Naive B cell (primary cell): ENCODE results near the gene FAM83B. TPM values are rescaled to one million over a fixed set of nuclear protein-coding genes. Genes with fewer than 3 reads are reported as not detected.

Source experiments
- ATAC-seq, 2 donors: fragments of 150-1000 bp; cut with Tn5 transposase; 2 replicates each; pipeline ENCODE4 v1.10.0; 2021; ENCODE audit warnings: low read depth in 2 of 2, mild to moderate bottlenecking in 2 of 2, moderate library complexity in 2 of 2
- DNase-seq: peaks from one replicate; pipeline ENCODE4 v3.0.0; 2022
- H3K27ac Mint-ChIP-seq, 6 donors: one replicate each; pipeline ENCODE4 v1.8.0; 2020 to 2022; ENCODE audit warnings: mild to moderate bottlenecking in 6 of 6, mixed read lengths in 6 of 6, moderate library complexity in 5 of 6, inconsistent platforms in 2 of 6
- H3K27me3 Mint-ChIP-seq, 3 donors: one replicate each; pipeline ENCODE4 v1.8.0; 2021 to 2022; ENCODE audit warnings: mixed read lengths in 3 of 3, mild to moderate bottlenecking in 1 of 3
- H3K36me3 Mint-ChIP-seq, 2 donors: one replicate each; pipeline ENCODE4 v1.8.0; 2020 to 2022; ENCODE audit warnings: mixed read lengths in 2 of 2, inconsistent platforms in 1 of 2, mild to moderate bottlenecking in 1 of 2
- H3K4me1 Mint-ChIP-seq, 3 donors: one replicate each; pipeline ENCODE4 v1.8.0; 2020 to 2022; ENCODE audit warnings: mixed read lengths in 3 of 3, inconsistent platforms in 1 of 3, mild to moderate bottlenecking in 1 of 3, moderate library complexity in 1 of 3
- H3K4me3 Mint-ChIP-seq, 8 donors: one replicate each; pipeline ENCODE4 v1.8.0; 2020 to 2022; ENCODE audit warnings: mild to moderate bottlenecking in 8 of 8, mixed read lengths in 8 of 8, moderate library complexity in 8 of 8, inconsistent platforms in 2 of 8
- H3K9me3 Mint-ChIP-seq, 7 donors: one replicate each; pipeline ENCODE4 v1.8.0; 2020 to 2022; ENCODE audit warnings: mixed read lengths in 7 of 7, mild to moderate bottlenecking in 5 of 7, inconsistent platforms in 2 of 7, moderate library complexity in 1 of 7
- polyA plus RNA-seq, 6 donors: library from polyadenylated mRNA; unstranded; fragments of 300-500 nt; fragmentation: Illumina TruSeq; gene quantifications; one replicate each; pipeline ENCODE4 v1.2.3, GENCODE V29; 2021; ENCODE audit warnings: low read depth in 6 of 6

The FAM83B gene
- polyA plus RNA-seq, 6 donors from 2014 or later: not detected

DNA sequence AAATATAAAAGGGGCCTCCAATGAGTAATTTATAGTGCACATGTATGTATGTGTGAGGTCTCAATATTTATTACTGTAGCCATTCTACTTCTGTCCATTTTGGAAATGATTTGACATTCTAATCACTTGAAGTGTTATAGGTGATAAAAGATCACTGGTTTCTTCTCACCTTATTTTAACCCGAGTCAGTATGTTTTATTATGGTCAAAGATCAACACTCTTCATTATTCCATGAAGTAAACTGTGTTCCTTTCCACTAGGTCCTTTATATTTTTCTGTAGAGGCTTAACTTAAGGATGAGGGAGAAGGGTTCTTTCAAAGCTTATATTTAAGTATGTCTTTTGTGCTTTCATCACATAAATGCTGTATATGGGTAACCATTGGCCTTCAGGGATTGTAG is 47.2 kb downstream of the FAM83B start:
- Mint-ChIP-seq H3K9me3 (peaks cover 0 to 2% (median 0%) of the 10 kb centered on the region in 7 donors), H3K27ac (no peak overlapping the region), H3K36me3 (no peaks in the 10 kb centered on the region), H3K4me3 (no peak overlapping the region), H3K27me3 (no peaks in the 10 kb centered on the region), H3K4me1 (no peaks in the 10 kb centered on the region)
- ATAC-seq: no peak
- DNase-seq: no peak

DNA sequence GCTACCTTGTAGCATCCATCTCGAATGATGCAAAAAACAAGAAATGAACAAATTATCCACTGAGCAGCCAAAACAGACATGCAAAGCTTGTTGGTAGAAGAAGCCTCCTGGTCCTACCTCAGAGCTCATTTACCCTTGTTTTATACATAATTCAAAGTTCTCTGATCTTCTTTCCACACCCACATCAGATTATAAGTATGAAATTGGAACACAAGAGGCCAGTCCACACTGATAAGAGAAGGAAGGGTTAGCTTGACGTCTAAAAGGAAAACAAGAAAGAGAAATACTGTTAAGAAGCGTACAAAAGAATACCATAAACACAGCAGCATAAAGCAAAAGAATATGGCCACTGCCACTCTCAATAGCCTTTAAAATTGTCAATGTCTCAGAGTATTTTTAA is 49.7 kb downstream of the FAM83B start:
- H3K4me3 Mint-ChIP-seq: no peak overlapping the region
- ATAC-seq: no peak
- H3K36me3 Mint-ChIP-seq: no peaks in the 10 kb centered on the region

DNA sequence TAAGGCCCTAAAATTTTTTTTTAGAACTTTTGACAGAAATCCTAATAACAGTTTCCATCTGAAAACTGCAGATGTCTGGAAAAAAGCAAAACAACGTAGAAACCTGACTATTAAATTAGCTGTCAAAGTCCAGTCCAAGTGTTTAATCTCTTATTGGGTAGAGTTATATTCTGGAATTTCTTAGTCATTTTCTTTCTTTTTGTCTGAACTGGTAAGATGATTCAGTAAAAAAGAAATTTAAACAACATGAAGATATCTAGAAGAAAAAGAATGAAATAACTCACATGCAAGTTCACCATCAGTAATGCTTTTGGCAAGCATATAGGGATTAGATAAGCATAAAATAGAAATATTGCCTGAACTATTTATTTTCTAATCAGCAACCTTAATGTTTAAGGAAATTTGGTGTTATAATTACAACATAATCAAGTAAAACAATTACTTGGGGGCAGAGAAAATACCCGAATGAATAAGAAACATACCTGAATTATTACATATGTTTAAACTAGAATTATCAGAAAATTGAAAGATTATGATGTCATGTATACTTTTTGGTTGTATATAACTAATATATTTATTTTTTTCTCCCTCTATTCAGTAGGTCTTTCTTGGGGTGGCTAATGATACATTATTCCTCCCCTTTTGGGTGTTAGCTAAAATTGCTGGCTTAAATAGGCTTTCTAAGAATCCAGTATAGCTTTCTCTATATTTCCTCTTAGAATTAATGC is 51.1 kb downstream of the FAM83B start:
- H3K27ac Mint-ChIP-seq: no peak overlapping the region
- H3K36me3 Mint-ChIP-seq: no peaks in the 10 kb centered on the region
- H3K4me3 Mint-ChIP-seq: no peak overlapping the region
- no peaks in the 10 kb centered on the region for H3K9me3 Mint-ChIP-seq
- DNase-seq (no peak), ATAC-seq (no peak)
- H3K4me1 Mint-ChIP-seq: no peaks in the 10 kb centered on the region
- H3K27me3 Mint-ChIP-seq: no peaks in the 10 kb centered on the region

More for the DNA sequence above, 49.7 kb downstream of the FAM83B start:
- no peak for DNase-seq
- H3K9me3 Mint-ChIP-seq: no peaks in the 10 kb centered on the region
- no peaks in the 10 kb centered on the region for H3K27me3 Mint-ChIP-seq
- no peaks in the 10 kb centered on the region for H3K4me1 Mint-ChIP-seq
- H3K27ac Mint-ChIP-seq: no peak overlapping the region

DNA sequence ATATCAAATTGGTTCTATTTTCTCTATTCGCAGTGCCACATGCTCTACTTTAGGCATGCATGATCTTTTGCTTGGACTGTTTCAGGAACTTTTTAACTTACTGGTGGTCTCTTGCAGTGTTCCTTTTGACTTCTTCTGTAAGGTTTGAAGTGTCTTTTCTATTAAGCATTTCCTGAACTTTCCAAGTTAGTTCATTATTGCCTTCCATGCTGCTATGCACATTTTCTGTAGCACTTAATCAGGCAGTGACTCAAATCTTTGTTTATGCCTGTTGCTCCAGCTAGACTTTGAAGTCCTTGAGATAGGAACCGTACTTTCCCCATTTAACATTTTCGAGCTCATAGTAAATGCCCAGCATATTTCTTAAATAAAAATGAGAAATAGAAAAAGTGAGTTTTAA is 52.2 kb downstream of the FAM83B start:
- no peaks in the 10 kb centered on the region for H3K9me3 Mint-ChIP-seq
- H3K4me3 Mint-ChIP-seq: no peak overlapping the region
- ATAC-seq: no peak
- no peaks in the 10 kb centered on the region for H3K4me1 Mint-ChIP-seq
- no peak overlapping the region for H3K27ac Mint-ChIP-seq
- H3K27me3 Mint-ChIP-seq: no peaks in the 10 kb centered on the region
- H3K36me3 Mint-ChIP-seq: no peaks in the 10 kb centered on the region
- DNase-seq: no peak

DNA sequence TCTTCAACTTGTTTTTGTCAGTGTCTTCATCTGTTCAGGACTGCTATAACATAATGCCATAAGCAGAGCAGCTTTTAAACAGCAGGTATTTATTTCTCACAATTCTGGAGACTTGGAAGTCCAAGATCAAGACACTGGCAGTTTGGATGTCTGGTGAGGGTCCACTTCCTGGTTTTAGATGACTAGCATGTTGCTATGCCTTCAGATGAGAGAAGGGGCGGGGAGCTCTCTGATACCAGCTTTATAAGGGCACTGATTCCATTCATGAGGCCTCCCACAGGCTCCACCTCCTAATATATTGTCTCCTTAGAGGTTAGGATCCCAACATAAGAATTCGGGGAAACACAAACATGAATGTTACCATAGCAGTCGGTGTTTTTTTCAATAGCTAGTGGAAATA is 52.9 kb downstream of the FAM83B start:
- ATAC-seq (no peak), DNase-seq (no peak)
- Mint-ChIP-seq H3K4me1 (no peaks in the 10 kb centered on the region), H3K27ac (no peak overlapping the region), H3K36me3 (no peaks in the 10 kb centered on the region), H3K9me3 (peaks cover 0 to under 1% (median 0%) of the 10 kb centered on the region in 7 donors), H3K4me3 (no peak overlapping the region), H3K27me3 (no peaks in the 10 kb centered on the region)

DNA sequence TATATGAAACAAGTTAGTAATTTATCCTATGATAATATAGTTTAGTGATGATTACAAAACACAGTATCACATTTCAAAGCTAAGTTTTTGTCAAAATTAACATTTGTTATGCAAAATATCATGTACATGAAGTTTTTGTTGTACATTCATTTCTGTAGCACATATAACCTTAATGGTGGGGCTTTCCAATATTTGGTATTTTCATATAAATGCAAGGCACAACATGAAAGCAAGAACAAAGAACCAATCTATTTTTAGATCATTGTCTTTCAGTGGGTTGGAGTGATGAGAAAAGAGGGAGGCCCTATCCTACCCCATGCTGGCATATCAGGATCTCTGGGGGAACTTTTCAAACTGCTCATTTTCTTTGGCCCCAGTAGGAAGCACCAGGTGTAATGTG is 53.4 kb downstream of the FAM83B start:
- Mint-ChIP-seq H3K27me3 (no peaks in the 10 kb centered on the region), H3K4me3 (no peak overlapping the region), H3K9me3 (peaks cover 0 to 5% (median 0%) of the 10 kb centered on the region in 7 donors), H3K27ac (peak overlapping the region in 1 of 6 donors; percentile 30), H3K4me1 (no peaks in the 10 kb centered on the region), H3K36me3 (no peaks in the 10 kb centered on the region)
- DNase-seq (no peak), ATAC-seq (no peak)

DNA sequence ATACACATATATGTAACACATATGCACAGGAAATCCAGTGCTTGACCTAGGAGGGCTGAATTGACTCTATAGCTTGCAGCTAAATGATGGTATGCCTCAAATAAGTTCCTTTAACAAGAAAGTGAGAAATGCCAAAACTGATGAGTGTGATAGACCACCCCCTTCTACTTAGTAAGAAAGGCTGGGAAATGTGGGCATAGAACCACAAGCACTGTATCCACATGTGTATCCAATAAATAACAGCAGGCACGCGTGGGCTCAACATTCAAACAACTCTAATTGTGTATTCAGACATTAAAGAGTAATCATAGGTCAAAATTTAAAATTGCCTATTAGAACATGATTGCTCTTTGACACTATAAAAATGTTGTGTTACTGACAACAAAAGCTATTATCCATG is 54.1 kb downstream of the FAM83B start:
- H3K4me1 Mint-ChIP-seq: no peaks in the 10 kb centered on the region
- no peak overlapping the region for H3K4me3 Mint-ChIP-seq
- no peak overlapping the region for H3K27ac Mint-ChIP-seq
- H3K9me3 Mint-ChIP-seq: peaks cover 0 to 5% (median 0%) of the 10 kb centered on the region in 7 donors
- no peaks in the 10 kb centered on the region for H3K36me3 Mint-ChIP-seq
- DNase-seq (no peak), ATAC-seq (no peak)
- no peaks in the 10 kb centered on the region for H3K27me3 Mint-ChIP-seq

DNA sequence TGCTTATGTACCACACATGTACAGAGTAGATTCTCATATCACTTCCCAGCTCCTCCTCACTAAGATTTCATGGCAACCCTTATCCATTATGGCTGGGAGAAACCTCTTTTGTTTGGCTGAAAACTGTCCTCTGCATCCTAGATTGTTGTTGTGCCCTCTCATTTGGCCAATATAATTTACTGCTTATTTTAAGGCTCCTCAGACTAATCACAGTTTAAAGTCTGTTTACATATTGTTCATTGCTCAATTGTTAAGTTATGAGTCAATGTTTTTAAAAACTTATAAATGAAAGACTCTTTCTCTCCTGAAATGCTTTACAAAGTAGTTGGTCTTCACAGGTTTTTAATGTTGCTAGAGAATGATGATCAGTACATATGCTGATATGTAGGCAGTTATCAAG is 57.3 kb downstream of the FAM83B start:
- no peak for ATAC-seq
- Mint-ChIP-seq H3K27ac (no peak overlapping the region), H3K4me1 (no peaks in the 10 kb centered on the region)

DNA sequence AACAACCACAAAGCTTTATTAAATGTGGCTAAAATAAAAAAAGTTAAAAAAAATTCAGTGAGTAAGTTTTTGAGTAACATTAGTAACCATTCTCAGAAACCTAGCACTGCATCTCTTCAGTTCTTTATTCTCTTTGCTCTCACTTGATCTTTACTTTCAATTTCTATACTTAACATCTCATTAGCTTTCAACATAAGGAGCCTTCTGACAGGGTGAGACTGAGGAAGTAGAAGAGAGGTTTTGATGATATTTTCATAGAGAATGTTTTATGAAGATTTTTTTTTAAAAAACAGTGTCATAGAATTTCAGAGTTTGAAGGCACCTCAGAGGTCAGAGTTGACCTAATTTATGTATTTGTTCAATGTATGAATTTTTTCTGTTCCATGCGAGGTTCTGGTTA is 60.8 kb downstream of the FAM83B start:
- no peak for ATAC-seq
- DNase-seq: no peak
- Mint-ChIP-seq H3K4me3 (no peak overlapping the region), H3K27ac (no peak overlapping the region), H3K4me1 (no peaks in the 10 kb centered on the region), H3K27me3 (no peaks in the 10 kb centered on the region), H3K9me3 (peaks cover 0 to 10% (median 0%) of the 10 kb centered on the region in 7 donors), H3K36me3 (no peaks in the 10 kb centered on the region)

More for the DNA sequence above, 57.3 kb downstream of the FAM83B start:
- DNase-seq: no peak
- no peak overlapping the region for H3K4me3 Mint-ChIP-seq
- H3K9me3 Mint-ChIP-seq: peaks cover 0 to 5% (median 0%) of the 10 kb centered on the region in 7 donors
- H3K27me3 Mint-ChIP-seq: no peaks in the 10 kb centered on the region
- H3K36me3 Mint-ChIP-seq: no peaks in the 10 kb centered on the region

DNA sequence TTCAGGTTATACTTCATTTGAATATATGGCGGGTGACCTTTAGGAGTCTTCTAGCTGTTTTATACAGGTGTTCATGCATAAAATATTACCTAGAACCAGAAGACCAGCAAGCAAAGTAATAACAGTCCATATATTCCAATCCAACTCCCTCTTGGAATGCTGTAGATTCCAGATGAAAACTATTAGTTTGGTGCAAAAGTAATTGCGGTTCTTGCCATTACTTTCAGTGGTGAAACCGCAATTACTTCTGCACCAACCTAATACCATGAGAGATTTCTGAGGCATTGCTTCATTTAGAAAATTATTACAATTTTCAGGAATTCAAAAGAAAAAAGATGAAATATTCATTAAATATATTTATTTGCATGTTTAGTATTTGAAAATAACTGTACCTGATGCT is 62.6 kb downstream of the FAM83B start:
- no peaks in the 10 kb centered on the region for H3K4me1 Mint-ChIP-seq
- H3K27ac Mint-ChIP-seq: no peak overlapping the region
- no peak for ATAC-seq
- H3K36me3 Mint-ChIP-seq: no peaks in the 10 kb centered on the region
- no peak overlapping the region for H3K4me3 Mint-ChIP-seq
- no peak for DNase-seq
- no peaks in the 10 kb centered on the region for H3K27me3 Mint-ChIP-seq
- peaks cover 0 to 10% (median 0%) of the 10 kb centered on the region in 7 donors for H3K9me3 Mint-ChIP-seq

DNA sequence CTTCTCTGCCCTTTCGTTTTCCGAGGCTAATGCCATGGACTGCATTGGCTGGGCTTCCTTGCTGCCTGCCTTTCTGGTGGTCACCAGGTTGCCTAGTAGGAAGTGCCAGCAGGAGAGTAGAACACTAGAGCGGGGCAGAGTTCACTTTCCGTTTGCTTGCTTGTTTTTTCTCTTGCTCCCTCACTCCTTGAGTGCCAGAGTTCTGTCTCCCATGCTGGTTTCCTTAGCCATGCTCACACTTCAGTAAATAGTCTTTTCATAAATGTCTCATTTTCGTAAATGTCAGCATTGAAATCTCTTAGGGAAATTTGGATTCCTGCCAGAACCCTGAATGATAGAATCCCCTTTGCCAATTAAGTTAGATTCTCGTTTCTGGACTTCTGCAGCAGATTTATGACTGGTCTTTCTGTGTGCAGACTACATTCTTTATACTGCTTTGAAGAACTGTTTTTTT is 63.9 kb downstream of the FAM83B start:
- H3K27ac Mint-ChIP-seq: no peak overlapping the region
- ATAC-seq: no peak
- H3K36me3 Mint-ChIP-seq: no peaks in the 10 kb centered on the region

DNA sequence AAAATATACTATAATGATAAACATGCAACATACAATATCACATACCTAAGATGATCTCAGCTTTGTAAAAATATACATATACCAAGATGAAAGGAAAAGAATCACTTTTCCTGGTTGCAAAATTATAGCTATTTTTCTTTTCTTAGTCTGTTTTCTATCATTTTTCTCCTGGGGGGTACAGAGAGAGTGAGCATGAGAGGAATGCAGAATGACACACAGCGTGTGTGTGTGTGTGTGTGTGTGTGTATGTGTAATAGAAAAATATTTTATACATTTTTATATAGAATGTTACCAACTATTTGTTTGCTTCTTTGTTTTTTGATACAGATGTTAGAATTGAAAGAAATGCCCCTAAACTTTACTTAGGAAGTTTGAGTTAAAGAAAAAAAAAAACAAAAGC is 64.3 kb downstream of the FAM83B start:
- H3K27ac Mint-ChIP-seq: no peak overlapping the region
- no peaks in the 10 kb centered on the region for H3K27me3 Mint-ChIP-seq
- DNase-seq (no peak), ATAC-seq (no peak)
- H3K36me3 Mint-ChIP-seq: no peaks in the 10 kb centered on the region
- H3K4me1 Mint-ChIP-seq: no peaks in the 10 kb centered on the region
- H3K9me3 Mint-ChIP-seq: peaks cover 0 to 6% (median 0%) of the 10 kb centered on the region in 7 donors
- H3K4me3 Mint-ChIP-seq: no peak overlapping the region

More for the DNA sequence above, 63.9 kb downstream of the FAM83B start:
- H3K9me3 Mint-ChIP-seq: peaks cover 0 to 5% (median 0%) of the 10 kb centered on the region in 7 donors
- no peaks in the 10 kb centered on the region for H3K27me3 Mint-ChIP-seq
- H3K4me3 Mint-ChIP-seq: no peak overlapping the region
- no peak for DNase-seq
- no peaks in the 10 kb centered on the region for H3K4me1 Mint-ChIP-seq

DNA sequence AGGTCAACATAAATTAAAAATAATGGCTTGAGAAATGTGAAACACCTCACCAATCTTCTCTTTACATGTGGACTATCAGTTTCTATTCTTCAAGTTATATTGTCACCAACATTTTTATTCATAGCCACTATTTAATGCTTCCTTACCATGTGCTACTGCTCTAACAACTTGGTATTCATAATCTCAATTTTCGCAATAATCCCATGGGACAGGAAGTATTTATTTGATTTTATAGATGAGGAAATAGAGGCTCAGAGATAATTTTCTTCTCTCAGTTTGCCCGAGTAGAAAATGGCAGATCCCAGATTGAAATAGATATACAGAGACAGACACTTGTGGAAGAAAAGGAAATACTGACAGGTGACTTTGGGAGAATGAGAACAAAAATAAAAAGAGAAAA is 66.6 kb downstream of the FAM83B start:
- Mint-ChIP-seq H3K4me3 (no peak overlapping the region), H3K36me3 (no peaks in the 10 kb centered on the region), H3K27ac (no peak overlapping the region), H3K4me1 (no peaks in the 10 kb centered on the region), H3K9me3 (peaks cover 0 to 9% (median 0%) of the 10 kb centered on the region in 7 donors), H3K27me3 (no peaks in the 10 kb centered on the region)
- no peak for ATAC-seq
- DNase-seq: no peak

DNA sequence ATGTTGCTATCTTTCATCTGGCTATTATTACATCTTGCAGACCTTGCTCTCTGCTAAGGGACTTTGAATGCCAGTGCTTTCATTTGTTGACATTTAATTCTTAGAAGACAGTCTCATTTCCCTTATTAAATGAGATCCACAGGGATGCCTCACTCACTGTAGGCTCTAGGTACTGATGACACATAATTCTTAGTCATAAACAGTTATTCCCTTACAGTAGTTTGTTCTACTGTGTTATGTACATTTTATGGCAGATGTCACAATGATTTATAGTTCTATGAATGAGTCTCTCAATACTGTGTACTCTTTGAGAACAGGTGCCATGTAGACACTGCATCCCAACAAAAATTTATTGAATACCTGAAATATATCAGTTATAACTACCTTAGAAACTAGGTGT is 70.3 kb downstream of the FAM83B start:
- DNase-seq (no peak), ATAC-seq (no peak)
- Mint-ChIP-seq H3K27me3 (no peaks in the 10 kb centered on the region), H3K36me3 (no peaks in the 10 kb centered on the region), H3K4me1 (no peaks in the 10 kb centered on the region), H3K9me3 (peaks cover 0 to 7% (median 0%) of the 10 kb centered on the region in 7 donors), H3K4me3 (no peak overlapping the region), H3K27ac (no peak overlapping the region)
